IPS-18a (cell line): ENCODE data around the gene CUBN.

Experiments used
- H3K27ac ChIP-seq: one replicate; pipeline ENCODE4 v1.5.1; 2013; ENCODE audit warnings: low read length
- H3K27me3 ChIP-seq: one replicate; pipeline ENCODE4 v1.6.1; 2013; ENCODE audit warnings: mild to moderate bottlenecking, low read length; ENCODE audit not compliant: control insufficient read depth, insufficient read depth
- H3K36me3 ChIP-seq: one replicate; pipeline ENCODE4 v1.6.1; 2013; ENCODE audit warnings: low read depth, low read length; ENCODE audit not compliant: control insufficient read depth
- H3K4me1 ChIP-seq: one replicate; pipeline ENCODE4 v1.6.1; 2013; ENCODE audit warnings: low read depth, low read length; ENCODE audit not compliant: control insufficient read depth
- H3K4me3 ChIP-seq: one replicate; pipeline ENCODE4 v1.5.1; 2013; ENCODE audit warnings: low read length
- H3K9ac ChIP-seq: one replicate; pipeline ENCODE4 v1.6.1; 2013; ENCODE audit warnings: mild to moderate bottlenecking, low read length, moderate library complexity
- H3K9me3 ChIP-seq: one replicate; pipeline ENCODE4 v1.6.1; 2013; ENCODE audit warnings: low read depth, low read length; ENCODE audit not compliant: control insufficient read depth

CUBN gene

GRCh38 chr10:17029239-17029580, 100.4 kb downstream of the CUBN start:
- H3K9me3 ChIP-seq: no peaks in the 10 kb centered on the region
- H3K9ac ChIP-seq: no peak overlapping the region
- H3K27ac ChIP-seq: no peak overlapping the region
- no peaks in the 10 kb centered on the region for H3K27me3 ChIP-seq
- peaks cover 6% of the 10 kb centered on the region for H3K4me1 ChIP-seq
- no peak overlapping the region for H3K4me3 ChIP-seq
- no peaks in the 10 kb centered on the region for H3K36me3 ChIP-seq

DNA sequence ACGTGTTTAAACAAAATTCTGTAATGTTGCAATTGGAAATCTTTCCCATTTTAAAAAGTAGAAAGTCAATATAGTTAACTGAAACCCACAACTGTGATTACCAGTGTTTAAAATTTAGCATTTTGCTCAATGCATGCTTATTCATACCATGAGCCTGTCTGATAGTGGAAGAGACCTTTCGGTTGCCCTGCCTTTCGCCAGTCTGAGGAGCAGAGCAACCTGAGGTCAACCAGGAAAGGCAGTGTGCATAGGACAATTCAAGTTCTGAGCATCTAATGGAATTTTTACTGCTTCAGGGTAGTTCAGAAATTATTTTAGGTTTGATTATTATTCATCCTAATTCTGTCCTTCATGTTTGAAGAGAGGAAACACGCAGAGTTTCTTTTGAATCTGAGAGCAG, 100.8 kb downstream of the CUBN start:
- Histone ChIP-seq H3K27me3 (no peaks in the 10 kb centered on the region), H3K4me3 (no peak overlapping the region), H3K4me1 (peaks cover 10% of the 10 kb centered on the region), H3K9ac (no peak overlapping the region), H3K36me3 (no peaks in the 10 kb centered on the region), H3K27ac (no peak overlapping the region), H3K9me3 (no peaks in the 10 kb centered on the region)

DNA sequence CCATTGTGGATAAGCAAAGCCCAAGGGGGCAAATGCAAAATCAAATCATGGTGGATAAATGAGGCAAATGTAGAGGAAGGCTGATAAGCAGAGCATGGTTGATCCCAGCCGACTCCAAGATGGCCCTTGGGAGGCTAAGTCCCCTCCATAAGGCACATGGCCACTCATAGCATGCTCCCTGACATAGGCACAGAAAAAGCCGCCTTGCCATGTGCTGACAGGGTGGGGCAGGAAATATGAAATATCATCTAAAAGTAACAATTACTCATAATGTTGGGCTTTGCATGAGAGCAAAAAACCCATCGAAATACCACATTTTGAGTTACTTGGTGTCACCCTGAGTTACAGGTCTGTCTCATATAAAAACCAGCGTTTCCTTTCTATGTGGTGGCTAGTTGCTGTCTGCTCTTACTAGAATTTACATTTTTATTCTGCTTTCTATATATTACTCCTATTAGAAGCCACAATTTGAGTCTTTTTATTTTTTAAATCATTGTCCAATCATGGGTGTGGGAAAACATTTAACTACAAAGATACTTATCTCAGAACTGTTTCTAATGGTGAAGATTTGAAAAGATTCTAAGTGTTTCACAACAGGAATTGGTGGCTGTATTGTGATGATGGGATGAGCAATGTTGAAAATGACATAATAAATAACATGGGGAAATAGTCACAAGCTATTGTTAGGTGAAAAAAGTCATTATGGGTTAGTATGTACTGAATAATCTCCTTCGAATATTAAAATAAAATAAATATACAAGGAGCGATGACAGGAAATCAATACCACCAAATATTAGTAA, 102.7 kb downstream of the CUBN start:
- Histone ChIP-seq H3K4me1 (peaks cover 29% of the 10 kb centered on the region), H3K4me3 (no peak overlapping the region), H3K9ac (no peak overlapping the region), H3K9me3 (no peaks in the 10 kb centered on the region), H3K27ac (no peak overlapping the region), H3K36me3 (no peaks in the 10 kb centered on the region), H3K27me3 (no peaks in the 10 kb centered on the region)

GRCh38 chr10:17025444-17026295, 103.9 kb downstream of the CUBN start:
- Histone ChIP-seq H3K9me3 (no peaks in the 10 kb centered on the region), H3K9ac (no peak overlapping the region), H3K36me3 (no peaks in the 10 kb centered on the region), H3K4me1 (peaks cover 39% of the 10 kb centered on the region), H3K27ac (no peak overlapping the region), H3K4me3 (no peak overlapping the region), H3K27me3 (no peaks in the 10 kb centered on the region)

DNA sequence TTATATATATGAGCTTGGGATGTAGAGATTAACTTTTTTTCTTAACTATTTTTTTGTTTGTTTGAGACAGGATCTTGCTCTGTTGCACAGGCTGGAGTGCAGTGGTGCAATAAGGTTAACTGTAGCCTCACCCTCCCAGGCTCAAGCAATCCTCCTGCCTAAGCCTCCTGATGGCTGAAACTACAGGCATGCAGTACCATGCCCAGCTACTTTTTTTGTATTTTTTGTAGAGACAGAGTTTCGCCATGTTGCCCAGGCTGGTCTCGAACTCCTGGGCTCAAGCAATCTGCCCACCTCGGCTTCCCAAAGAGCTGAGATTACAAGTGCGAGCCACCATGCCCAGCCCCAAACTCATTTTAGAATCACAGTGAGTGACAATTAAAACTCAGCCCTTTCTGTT, 105.2 kb downstream of the CUBN start:
- H3K4me3 ChIP-seq: no peak overlapping the region
- no peak overlapping the region for H3K27ac ChIP-seq
- H3K9me3 ChIP-seq: no peaks in the 10 kb centered on the region
- no peak overlapping the region for H3K9ac ChIP-seq
- no peaks in the 10 kb centered on the region for H3K36me3 ChIP-seq
- H3K4me1 ChIP-seq: peaks cover 35% of the 10 kb centered on the region
- no peaks in the 10 kb centered on the region for H3K27me3 ChIP-seq

DNA sequence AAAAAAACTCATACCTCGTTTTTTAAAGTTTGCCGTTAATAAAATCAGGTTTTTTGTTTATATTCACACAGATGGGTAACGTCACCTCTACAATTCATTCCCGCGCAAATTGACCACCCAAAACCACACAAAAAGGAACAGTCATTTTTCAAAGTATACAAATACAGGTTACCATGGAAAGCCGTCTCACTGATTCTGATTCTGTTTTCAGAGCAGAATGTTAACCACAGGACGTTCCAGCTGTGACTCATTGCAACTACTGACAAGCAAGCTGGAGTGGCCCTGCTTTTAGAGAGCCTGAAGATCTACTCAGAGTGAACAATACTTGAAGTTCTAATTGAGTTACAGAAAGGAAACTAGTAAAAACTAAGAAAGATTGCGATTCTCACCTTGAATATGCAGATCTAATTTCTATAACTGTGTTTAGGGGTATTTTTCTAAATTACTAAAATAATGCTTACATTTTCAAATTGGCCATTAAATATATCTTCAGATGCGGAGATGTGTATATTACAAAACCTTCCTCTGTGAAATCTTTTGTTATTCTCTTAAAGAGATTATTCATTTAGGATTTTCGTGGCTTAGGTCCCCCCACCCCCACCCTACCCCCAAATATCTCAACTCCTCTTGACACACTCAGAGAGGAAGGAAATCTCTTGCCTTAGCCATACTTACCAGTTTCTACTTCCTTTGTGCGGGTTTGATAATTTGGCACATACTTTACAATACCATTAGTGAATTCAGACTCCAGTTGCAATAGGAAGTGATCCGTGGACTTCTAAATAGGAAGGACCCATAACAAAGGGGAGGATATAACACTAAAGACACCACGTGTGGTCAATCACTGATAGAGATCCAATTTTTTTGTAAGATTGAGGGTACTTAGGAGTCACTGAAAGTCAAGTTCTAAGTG, 106.0 kb downstream of the CUBN start:
- H3K27ac ChIP-seq: no peak overlapping the region
- H3K4me1 ChIP-seq: peaks cover 33% of the 10 kb centered on the region
- H3K36me3 ChIP-seq: no peaks in the 10 kb centered on the region
- no peaks in the 10 kb centered on the region for H3K27me3 ChIP-seq
- peak overlapping the region; percentile 16 for H3K9ac ChIP-seq
- H3K9me3 ChIP-seq: no peaks in the 10 kb centered on the region
- H3K4me3 ChIP-seq: no peak overlapping the region

DNA sequence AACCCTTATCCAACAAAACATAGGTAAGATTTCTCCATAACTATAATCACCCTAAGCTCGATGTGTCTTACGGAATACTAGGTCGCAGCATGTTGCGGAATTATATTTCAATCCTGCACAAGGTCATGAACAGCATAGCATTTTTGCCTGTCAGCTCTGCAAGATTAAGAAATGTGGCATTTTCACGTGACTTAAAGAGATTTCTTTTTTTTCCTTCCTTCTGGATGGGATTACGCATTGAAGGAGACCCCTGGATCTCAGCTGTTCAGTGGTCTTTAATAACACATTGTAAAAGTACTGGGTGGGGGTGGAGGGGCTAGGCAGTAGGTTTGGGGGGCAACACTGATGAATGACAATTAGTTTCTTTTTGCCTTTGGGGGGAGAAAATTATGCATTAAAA, 106.7 kb downstream of the CUBN start:
- peak overlapping the region; percentile 16 for H3K9ac ChIP-seq
- no peaks in the 10 kb centered on the region for H3K36me3 ChIP-seq
- peaks cover 33% of the 10 kb centered on the region for H3K4me1 ChIP-seq
- no peaks in the 10 kb centered on the region for H3K27me3 ChIP-seq
- H3K9me3 ChIP-seq: no peaks in the 10 kb centered on the region
- H3K4me3 ChIP-seq: no peak overlapping the region
- no peak overlapping the region for H3K27ac ChIP-seq

DNA sequence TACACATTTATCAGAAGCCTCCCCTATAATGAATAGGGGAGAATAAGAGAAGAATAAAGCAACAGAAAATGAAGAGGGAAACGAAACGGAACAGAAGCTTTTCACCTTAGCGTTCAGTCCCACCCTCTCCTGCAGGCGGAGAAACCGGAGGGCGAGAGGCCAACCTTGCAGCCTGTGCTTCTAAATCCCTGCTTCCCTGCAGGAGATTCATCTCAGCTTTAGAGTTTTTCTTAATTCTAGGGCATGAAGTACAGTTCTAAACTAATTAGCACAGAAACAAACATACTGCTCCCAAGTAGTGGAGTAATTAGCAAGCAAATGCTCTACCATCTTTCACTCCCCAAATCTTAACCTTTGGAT, 107.2 kb downstream of the CUBN start:
- Histone ChIP-seq H3K4me3 (peak overlapping the region; percentile 1), H3K27ac (no peak overlapping the region), H3K4me1 (peaks cover 33% of the 10 kb centered on the region), H3K9ac (peak overlapping the region; percentile 16), H3K9me3 (no peaks in the 10 kb centered on the region), H3K36me3 (no peaks in the 10 kb centered on the region), H3K27me3 (no peaks in the 10 kb centered on the region)

GRCh38 chr10:17021656-17022465, 107.8 kb downstream of the CUBN start:
- no peaks in the 10 kb centered on the region for H3K9me3 ChIP-seq
- no peaks in the 10 kb centered on the region for H3K27me3 ChIP-seq
- no peaks in the 10 kb centered on the region for H3K36me3 ChIP-seq
- H3K4me3 ChIP-seq: peak overlapping the region; percentile 1
- H3K9ac ChIP-seq: no peak overlapping the region
- no peak overlapping the region for H3K27ac ChIP-seq
- peaks cover 33% of the 10 kb centered on the region for H3K4me1 ChIP-seq

- Histone ChIP-seq H3K4me1 (peaks cover 33% of the 10 kb centered on the region), H3K27ac (no peak overlapping the region), H3K9me3 (no peaks in the 10 kb centered on the region), H3K36me3 (no peaks in the 10 kb centered on the region), H3K27me3 (no peaks in the 10 kb centered on the region), H3K4me3 (no peak overlapping the region), H3K9ac (no peak overlapping the region)
Measured at GRCh38 chr10:17019696-17020095, 109.9 kb downstream of the CUBN start.
